HEK293 (cell line): Measurements from ENCODE around the gene ENDOD1.

Experiments used
- CTCF ChIA-PET: fragments of 350-600 bp; formaldehyde crosslinking; extraction: SDS; loops from one replicate; lab custom pipeline; 2021; ENCODE audit warnings: antibody characterized with exemption; lab: Yijun Ruan, JAX
- POLR2A ChIA-PET: fragments of 300-600 bp; formaldehyde crosslinking; extraction: SDS; loops from one replicate; lab custom pipeline; 2020; ENCODE audit warnings: antibody characterized with exemption, inconsistent platforms; lab: Yijun Ruan, JAX
- H3K27ac ChIP-seq: fragments of 200-500 bp; sonication (Bioruptor generic); 2 replicates; pipeline ENCODE4 v1.5.1; 2014; ENCODE audit warnings: low read depth, low read length, control low read depth, inconsistent platforms; ENCODE audit errors: extremely low read depth
- H3K36me3 ChIP-seq, 2 experiments: fragments of 200-500 bp in 1 of 2; sonication (Bioruptor generic) in 1 of 2; 1 replicate in 1 of 2; 2 replicates in 1 of 2; pipeline ENCODE4 v1.5.1; 2014 to 2017; ENCODE audit warnings: inconsistent platforms in 2 of 2, low read length in 2 of 2; ENCODE audit not compliant: control insufficient read depth in 2 of 2, insufficient read depth in 1 of 2
- H3K4me1 ChIP-seq: fragments of 200-500 bp; sonication (Bioruptor generic); 2 replicates; pipeline ENCODE4 v1.5.1; 2014; ENCODE audit warnings: mild to moderate bottlenecking, low read length, inconsistent platforms; ENCODE audit not compliant: control insufficient read depth, insufficient read depth
- H3K4me3 ChIP-seq: 2 replicates; pipeline ENCODE4 v1.5.1; 2011; ENCODE audit warnings: low read depth, mild to moderate bottlenecking, control low read depth, low read length, moderate library complexity
- H3K9me3 ChIP-seq: fragments of 200-500 bp; sonication (Bioruptor generic); 2 replicates; pipeline ENCODE4 v1.5.1; 2014; ENCODE audit warnings: low read depth, low read length, inconsistent platforms; ENCODE audit not compliant: control insufficient read depth, insufficient read depth
- OSR2 ChIP-seq: fragments of 450-650 bp; formaldehyde crosslinking; IDR thresholded peaks from 2 replicates; pipeline ENCODE4 v1.5.1; 2016; ENCODE audit warnings: missing biosample characterization, missing genetic modification characterization
- PBX3 ChIP-seq: sonication (generic); formaldehyde crosslinking; IDR thresholded peaks from 2 replicates; pipeline ENCODE4 v1.8.1; 2022; ENCODE audit warnings: mild to moderate bottlenecking, moderate library complexity, missing genetic modification reagents
- PRDM1 ChIP-seq: fragments of 450-650 bp; formaldehyde crosslinking; IDR thresholded peaks from 2 replicates; pipeline ENCODE4; 2016; ENCODE audit warnings: missing biosample characterization, missing genetic modification characterization
- SALL2 ChIP-seq: fragments of 450-650 bp; formaldehyde crosslinking; IDR thresholded peaks from 2 replicates; pipeline ENCODE4 v1.5.0; 2017; ENCODE audit warnings: missing biosample characterization, mild to moderate bottlenecking, missing genetic modification characterization, borderline replicate concordance
- SCRT2 ChIP-seq: fragments of 450-650 bp; formaldehyde crosslinking; IDR thresholded peaks from 2 replicates; pipeline ENCODE4 v1.5.1; 2016; ENCODE audit warnings: missing biosample characterization, missing genetic modification characterization
- TRIM28 ChIP-seq: IDR thresholded peaks from 2 replicates; pipeline ENCODE4 v1.6.1; 2011; ENCODE audit warnings: low read length, control low read depth, borderline replicate concordance
- ZBTB26 ChIP-seq: fragments of 450-650 bp; formaldehyde crosslinking; optimal IDR thresholded peaks from 2 replicates; pipeline ENCODE3; 2016; ENCODE audit warnings: missing biosample characterization, mild to moderate bottlenecking, missing genetic modification characterization
- ZEB2 ChIP-seq: fragments of 450-650 bp; formaldehyde crosslinking; IDR thresholded peaks from 2 replicates; pipeline ENCODE4 v1.5.1; 2016; ENCODE audit warnings: missing biosample characterization, missing genetic modification characterization
- ZNF19 ChIP-seq: fragments of 450-650 bp; formaldehyde crosslinking; IDR thresholded peaks from 2 replicates; pipeline ENCODE4; 2016; ENCODE audit warnings: missing biosample characterization, missing genetic modification characterization, low read depth
- ZNF362 ChIP-seq: fragments of 450-650 bp; formaldehyde crosslinking; IDR thresholded peaks from 2 replicates; pipeline ENCODE4 v1.5.1; 2016; ENCODE audit warnings: missing biosample characterization, missing genetic modification characterization
- ZNF501 ChIP-seq: fragments of 450-650 bp; formaldehyde crosslinking; IDR thresholded peaks from 2 replicates; pipeline ENCODE4 v1.5.1; 2016; ENCODE audit warnings: missing biosample characterization, missing genetic modification characterization
- ZNF514 ChIP-seq: fragments of 450-650 bp; formaldehyde crosslinking; IDR thresholded peaks from 2 replicates; pipeline ENCODE4 v1.5.1; 2016; ENCODE audit warnings: missing biosample characterization, missing genetic modification characterization
- ZNF629 ChIP-seq: fragments of 450-650 bp; formaldehyde crosslinking; IDR thresholded peaks from 2 replicates; pipeline ENCODE4 v1.5.1; 2017; ENCODE audit warnings: missing biosample characterization, missing genetic modification characterization
- ZNF692 ChIP-seq: fragments of 450-650 bp; formaldehyde crosslinking; IDR thresholded peaks from 2 replicates; pipeline ENCODE4 v1.5.1; 2016; ENCODE audit warnings: missing biosample characterization, missing genetic modification characterization
- TF ChIP-seq, protein P1 (sequence below): fragments of 450-650 bp; formaldehyde crosslinking; IDR thresholded peaks from 2 replicates; pipeline ENCODE4 v1.5.1; 2016; ENCODE audit warnings: missing biosample characterization, missing genetic modification characterization
- TF ChIP-seq, protein P2 (sequence below): fragments of 450-650 bp; formaldehyde crosslinking; IDR thresholded peaks from 2 replicates; pipeline ENCODE4 v1.5.1; 2016; ENCODE audit warnings: missing biosample characterization, missing genetic modification characterization

The ENDOD1 gene

DNA sequence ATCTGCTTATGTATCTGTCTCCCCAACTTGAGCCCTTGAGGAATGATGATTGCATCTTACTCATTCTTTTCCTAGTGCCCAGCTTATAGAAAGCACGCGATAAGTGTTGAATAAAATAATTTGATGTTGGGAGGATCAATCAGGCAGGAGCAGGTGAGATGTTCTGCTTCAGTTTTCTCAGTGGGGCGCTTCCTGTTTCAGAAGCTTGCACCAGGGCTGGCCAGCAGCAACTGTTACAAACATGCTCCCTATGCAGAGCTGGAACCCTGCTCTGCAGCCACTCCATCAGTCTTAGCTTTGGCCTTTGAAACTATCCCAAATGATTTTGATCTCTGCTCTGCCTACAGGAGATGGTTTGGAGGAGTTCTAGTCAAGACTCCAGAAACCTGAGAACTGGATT lies 3.9 kb downstream of the ENDOD1 start (continued):
- TF ChIP-seq SCRT2 (tag by site-specific recombination) = no peak
- TF ChIP-seq ZBTB26 (tag by site-specific recombination) = no peak
- TF ChIP-seq PBX3 (CRISPR knock-in tag) = no peak
- TF ChIP-seq ZEB2 (tag by site-specific recombination) = no peak
- no peak for TF ChIP-seq ZNF19 (tag by site-specific recombination)
- no peak for TF ChIP-seq ZNF501 (tag by site-specific recombination)
- TF ChIP-seq ZNF514 = no peak
- TF ChIP-seq SALL2 = no peak
- TF ChIP-seq, all 188 proteins: peak for 0

- Histone ChIP-seq H3K4me3 (no peak overlapping the region), H3K9me3 (no peaks in the 10 kb centered on the region), H3K4me1 (no peaks in the 10 kb centered on the region), H3K36me3 (no peaks in the 10 kb centered on the region), H3K27ac (no peak overlapping the region)
- POLR2A ChIA-PET = interaction anchor here (0.5 to 1.7 kb wide), 3 partner anchors 123 to 1293 kb away, joined by 3 to 5 read pairs (median 5); partner anchors contain the start of genes CCDC82, CWC15 and KDM4D
- CTCF ChIA-PET = interaction anchor here (0.6 to 1.5 kb wide), 2 partner anchors 10 to 491 kb away, joined by 3 to 4 read pairs; no protein-coding TSS in a partner anchor
- TF ChIP-seq PRDM1 (tag by site-specific recombination) (peak; percentile 87), ZNF362 (tag by site-specific recombination) (0 out of 2 replicates have a peak, but pooled peaks have one; percentile 68), TRIM28 (no peak)
Measured at GRCh38 chr11:95095858-95096587, 6.4 kb downstream of the ENDOD1 start.

DNA sequence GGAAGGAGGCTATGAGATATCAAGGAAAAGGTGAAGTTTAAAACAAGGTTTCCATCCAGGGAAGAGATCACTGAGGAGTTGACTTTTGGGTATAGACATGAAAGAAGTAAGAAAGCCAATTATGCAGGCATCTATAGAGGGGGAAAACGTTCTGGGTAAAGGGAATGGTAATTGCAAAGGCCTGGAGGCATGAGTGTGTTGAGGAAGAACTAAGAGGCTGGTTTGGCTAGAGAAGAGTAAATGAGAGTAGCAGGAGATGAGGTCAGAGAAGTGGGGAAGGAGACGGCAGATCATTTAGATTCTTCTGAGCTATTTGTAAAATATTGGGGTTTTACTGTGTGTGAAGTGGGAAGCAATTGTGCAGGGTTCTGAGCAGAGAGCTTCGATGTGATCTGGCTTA lies 7.6 kb downstream of the ENDOD1 start:
- POLR2A ChIA-PET = no interaction called here
- CTCF ChIA-PET = interaction anchor here (1.2 to 1.7 kb wide), 2 partner anchors 28 to 55 kb away, joined by 4 to 6 read pairs; no protein-coding TSS in a partner anchor
- H3K36me3 ChIP-seq = no peaks in the 10 kb centered on the region
- TF ChIP-seq, protein P1, sequence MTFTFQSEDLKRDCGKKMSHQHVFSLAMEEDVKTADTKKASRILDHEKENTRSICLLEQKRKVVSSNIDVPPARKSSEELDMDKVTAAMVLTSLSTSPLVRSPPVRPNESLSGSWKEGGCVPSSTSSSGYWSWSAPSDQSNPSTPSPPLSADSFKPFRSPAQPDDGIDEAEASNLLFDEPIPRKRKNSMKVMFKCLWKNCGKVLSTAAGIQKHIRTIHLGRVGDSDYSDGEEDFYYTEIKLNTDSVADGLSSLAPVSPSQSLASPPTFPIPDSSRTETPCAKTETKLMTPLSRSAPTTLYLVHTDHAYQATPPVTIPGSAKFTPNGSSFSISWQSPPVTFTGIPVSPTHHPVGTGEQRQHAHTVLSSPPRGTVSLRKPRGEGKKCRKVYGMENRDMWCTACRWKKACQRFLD (tag by site-specific recombination) = no peak
- TF ChIP-seq ZNF692 (tag by site-specific recombination) = no peak
- TF ChIP-seq, protein P2, sequence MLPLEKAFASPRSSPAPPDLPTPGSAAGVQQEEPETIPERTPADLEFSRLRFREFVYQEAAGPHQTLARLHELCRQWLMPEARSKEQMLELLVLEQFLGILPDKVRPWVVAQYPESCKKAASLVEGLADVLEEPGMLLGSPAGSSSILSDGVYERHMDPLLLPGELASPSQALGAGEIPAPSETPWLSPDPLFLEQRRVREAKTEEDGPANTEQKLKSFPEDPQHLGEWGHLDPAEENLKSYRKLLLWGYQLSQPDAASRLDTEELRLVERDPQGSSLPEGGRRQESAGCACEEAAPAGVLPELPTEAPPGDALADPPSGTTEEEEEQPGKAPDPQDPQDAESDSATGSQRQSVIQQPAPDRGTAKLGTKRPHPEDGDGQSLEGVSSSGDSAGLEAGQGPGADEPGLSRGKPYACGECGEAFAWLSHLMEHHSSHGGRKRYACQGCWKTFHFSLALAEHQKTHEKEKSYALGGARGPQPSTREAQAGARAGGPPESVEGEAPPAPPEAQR = no peak
- no peak for TF ChIP-seq OSR2 (tag by site-specific recombination)
- TF ChIP-seq ZNF629 (tag by site-specific recombination) = no peak
- H3K9me3 ChIP-seq = no peaks in the 10 kb centered on the region
- H3K4me1 ChIP-seq = no peaks in the 10 kb centered on the region
- no peak overlapping the region for H3K27ac ChIP-seq
- H3K4me3 ChIP-seq = no peak overlapping the region
